NCI-H2171 treated with DMSO at 0.1 percent for 48 hours (cell line): ENCODE results near the gene ACTL8.

Experiments
- DNase-seq: peaks from one replicate; lab custom pipeline; 2025; lab: John Stamatoyannopoulos, UW

Gene ACTL8

GRCh38 chr1:17755120-17755519 lies at the start of gene ACTL8:
ACTL8 (plus strand) TSS chr1:17755333; CDS start chr1:17823009, 67,676 bp downstream.
- no peak for DNase-seq

GRCh38 chr1:17706445-17706844 lies 48.7 kb upstream of the ACTL8 start:
- peak; percentile 59 for DNase-seq

GRCh38 chr1:17709981-17710380 lies 45.2 kb upstream of the ACTL8 start:
- DNase-seq, result no peak

GRCh38 chr1:17710889-17711576 lies 44.1 kb upstream of the ACTL8 start:
- no peak for DNase-seq

- DNase-seq, result no peak
These were observed 43.6 kb upstream of the ACTL8 start for GRCh38 chr1:17711577-17711910.

- no peak for DNase-seq
These were observed 43.2 kb upstream of the ACTL8 start for GRCh38 chr1:17711941-17712340.

GRCh38 chr1:17713993-17714392 lies 41.1 kb upstream of the ACTL8 start:
- no peak for DNase-seq

- DNase-seq, result peak; percentile 80
These were observed 37.3 kb upstream of the ACTL8 start for GRCh38 chr1:17717594-17718535.

GRCh38 chr1:17719874-17720273 lies 35.3 kb upstream of the ACTL8 start:
- no peak for DNase-seq

- DNase-seq, result no peak
These were observed 33.7 kb upstream of the ACTL8 start for GRCh38 chr1:17721444-17721843.

- no peak for DNase-seq
These were observed 31.4 kb upstream of the ACTL8 start for GRCh38 chr1:17723684-17724083.

- no peak for DNase-seq
These were observed 31.0 kb upstream of the ACTL8 start for GRCh38 chr1:17724150-17724549.

- peak; percentile 80 for DNase-seq
These were observed 29.9 kb upstream of the ACTL8 start for GRCh38 chr1:17725084-17725719.

GRCh38 chr1:17725811-17726582 lies 29.1 kb upstream of the ACTL8 start:
- DNase-seq, result no peak

- DNase-seq, result no peak
These were observed 26.9 kb upstream of the ACTL8 start for GRCh38 chr1:17728123-17728712.

- DNase-seq, result no peak
These were observed 25.9 kb upstream of the ACTL8 start for GRCh38 chr1:17729248-17729647.

GRCh38 chr1:17729909-17730308 lies 25.2 kb upstream of the ACTL8 start:
- no peak for DNase-seq

GRCh38 chr1:17731460-17731859 lies 23.7 kb upstream of the ACTL8 start:
- DNase-seq, result no peak

GRCh38 chr1:17732475-17732874 lies 22.7 kb upstream of the ACTL8 start:
- DNase-seq, result no peak

GRCh38 chr1:17733661-17734060 lies 21.5 kb upstream of the ACTL8 start:
- no peak for DNase-seq

- DNase-seq, result no peak
These were observed 20.5 kb upstream of the ACTL8 start for GRCh38 chr1:17734609-17735008.

GRCh38 chr1:17735348-17735747 lies 19.8 kb upstream of the ACTL8 start:
- DNase-seq, result no peak
